Osteoblast (primary cell): ENCODE results near the gene OR4K13. TPM values are rescaled to one million over a fixed set of nuclear protein-coding genes. Genes with fewer than 3 reads are reported as not detected.

Experiments used
- DNase-seq: peaks from one replicate; pipeline ENCODE4 v3.0.0; 2011; ENCODE audit warnings: low spot score, mixed read lengths; ENCODE audit not compliant: insufficient read length; ENCODE audit errors: missing footprints
- H2AFZ ChIP-seq: 2 replicates; pipeline ENCODE4 v1.6.0; 2011; ENCODE audit warnings: mild to moderate bottlenecking, low read length
- H3K27ac ChIP-seq: 2 replicates; pipeline ENCODE4 v1.5.1; 2011; ENCODE audit warnings: mild to moderate bottlenecking, low read depth, low read length, moderate library complexity
- H3K27me3 ChIP-seq: 2 replicates; pipeline ENCODE4 v1.6.0; 2012; ENCODE audit warnings: mild to moderate bottlenecking, control low read depth, inconsistent platforms, low read length, moderate library complexity; ENCODE audit not compliant: insufficient read depth
- H3K36me3 ChIP-seq: 2 replicates; pipeline ENCODE4 v1.5.1; 2011; ENCODE audit warnings: mild to moderate bottlenecking, low read length, control low read depth, moderate library complexity; ENCODE audit not compliant: insufficient read depth
- H3K4me1 ChIP-seq: 2 replicates; pipeline ENCODE4 v1.5.1; 2011; ENCODE audit warnings: mild to moderate bottlenecking, low read length, control low read depth, moderate library complexity; ENCODE audit not compliant: insufficient read depth
- H3K4me2 ChIP-seq: 2 replicates; pipeline ENCODE4 v1.6.0; 2011; ENCODE audit warnings: mild to moderate bottlenecking, low read length; ENCODE audit not compliant: insufficient read depth
- H3K4me3 ChIP-seq: fragments of 200-600 bp; sonication (generic); 3 replicates; pipeline ENCODE4 v1.5.1; 2012; ENCODE audit warnings: mild to moderate bottlenecking, low read length, inconsistent platforms; ENCODE audit not compliant: insufficient read depth
- H3K79me2 ChIP-seq: 2 replicates; pipeline ENCODE4 v1.6.0; 2012; ENCODE audit warnings: mild to moderate bottlenecking, low read length, control low read depth, inconsistent platforms; ENCODE audit not compliant: insufficient read depth
- H3K9me3 ChIP-seq: 2 replicates; pipeline ENCODE4 v1.5.1; 2011; ENCODE audit warnings: low read depth, low read length, control low read depth
- H4K20me1 ChIP-seq: 2 replicates; pipeline ENCODE4 v1.6.0; 2012; ENCODE audit warnings: mild to moderate bottlenecking, low read length, control low read depth; ENCODE audit not compliant: insufficient read depth
- total RNA-seq: library from RNA; depleted of rRNA; stranded (reverse); fragments of >200 nt; gene quantifications from 2 replicates; pipeline ENCODE4 v1.2.3, GENCODE V29; 2012
- TF ChIP-seq, protein P1 (sequence below): IDR thresholded peaks from 2 replicates; pipeline ENCODE4 v1.5.1; 2011; ENCODE audit warnings: mild to moderate bottlenecking, low read depth, low read length, moderate library complexity; ENCODE audit errors: extremely low read depth

The OR4K13 gene
- total RNA-seq, 1 donor, result not detected

GRCh38 chr14:20035449-20035848 is 389 bp downstream of the OR4K13 start:
- H4K20me1 ChIP-seq, result no peaks in the 10 kb centered on the region
- no peak for DNase-seq
- no peak overlapping the region for H3K4me2 ChIP-seq
- no peaks in the 10 kb centered on the region for H3K27me3 ChIP-seq
- no peak overlapping the region for H3K27ac ChIP-seq
- TF ChIP-seq, protein P1, sequence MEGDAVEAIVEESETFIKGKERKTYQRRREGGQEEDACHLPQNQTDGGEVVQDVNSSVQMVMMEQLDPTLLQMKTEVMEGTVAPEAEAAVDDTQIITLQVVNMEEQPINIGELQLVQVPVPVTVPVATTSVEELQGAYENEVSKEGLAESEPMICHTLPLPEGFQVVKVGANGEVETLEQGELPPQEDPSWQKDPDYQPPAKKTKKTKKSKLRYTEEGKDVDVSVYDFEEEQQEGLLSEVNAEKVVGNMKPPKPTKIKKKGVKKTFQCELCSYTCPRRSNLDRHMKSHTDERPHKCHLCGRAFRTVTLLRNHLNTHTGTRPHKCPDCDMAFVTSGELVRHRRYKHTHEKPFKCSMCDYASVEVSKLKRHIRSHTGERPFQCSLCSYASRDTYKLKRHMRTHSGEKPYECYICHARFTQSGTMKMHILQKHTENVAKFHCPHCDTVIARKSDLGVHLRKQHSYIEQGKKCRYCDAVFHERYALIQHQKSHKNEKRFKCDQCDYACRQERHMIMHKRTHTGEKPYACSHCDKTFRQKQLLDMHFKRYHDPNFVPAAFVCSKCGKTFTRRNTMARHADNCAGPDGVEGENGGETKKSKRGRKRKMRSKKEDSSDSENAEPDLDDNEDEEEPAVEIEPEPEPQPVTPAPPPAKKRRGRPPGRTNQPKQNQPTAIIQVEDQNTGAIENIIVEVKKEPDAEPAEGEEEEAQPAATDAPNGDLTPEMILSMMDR, result no peak
- H3K4me1 ChIP-seq, result no peaks in the 10 kb centered on the region
- no peak overlapping the region for H2AFZ ChIP-seq
- no peak overlapping the region for H3K4me3 ChIP-seq
- H3K79me2 ChIP-seq, result no peaks in the 10 kb centered on the region
- H3K36me3 ChIP-seq, result no peaks in the 10 kb centered on the region
- peaks cover 2% of the 10 kb centered on the region for H3K9me3 ChIP-seq

DNA sequence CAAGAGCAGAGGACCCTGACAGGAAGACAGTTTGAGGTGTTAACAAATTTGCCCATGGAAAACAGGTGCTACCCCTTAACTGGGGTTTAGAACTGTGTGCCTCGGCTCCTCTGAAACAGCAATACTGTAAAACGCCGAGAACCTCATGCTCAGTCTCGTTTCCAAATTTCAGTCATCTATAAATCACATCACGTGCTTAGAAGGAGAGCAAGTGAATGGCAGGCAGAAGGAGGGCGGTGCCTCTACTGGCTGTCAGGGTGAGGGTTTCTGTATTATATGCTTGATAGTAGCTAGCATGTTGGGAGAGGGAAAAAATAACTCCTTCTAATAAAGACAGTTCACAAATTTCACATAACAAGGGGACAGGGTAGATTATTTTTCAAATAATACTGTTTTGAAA is 4.8 kb downstream of the OR4K13 start:
- Histone ChIP-seq H3K4me2 (no peak overlapping the region), H2AFZ (no peak overlapping the region), H3K27ac (no peak overlapping the region), H3K79me2 (no peaks in the 10 kb centered on the region), H4K20me1 (no peaks in the 10 kb centered on the region), H3K4me1 (no peaks in the 10 kb centered on the region), H3K36me3 (no peaks in the 10 kb centered on the region), H3K4me3 (no peak overlapping the region), H3K9me3 (peaks cover 2% of the 10 kb centered on the region), H3K27me3 (no peaks in the 10 kb centered on the region)
- TF ChIP-seq, protein P1, result no peak
- no peak for DNase-seq

GRCh38 chr14:20019257-20019865 is 16.5 kb downstream of the OR4K13 start, which contains the start of gene OR4K14:
TSS of gene OR4K14 (minus strand) at chr14:20019307. CDS start at chr14:20015193, 4,114 bp downstream.
- Histone ChIP-seq H3K4me2 (no peak within 1 kb of the TSS), H3K4me3 (no peak within 1 kb of the TSS)
- no peak for DNase-seq

DNA sequence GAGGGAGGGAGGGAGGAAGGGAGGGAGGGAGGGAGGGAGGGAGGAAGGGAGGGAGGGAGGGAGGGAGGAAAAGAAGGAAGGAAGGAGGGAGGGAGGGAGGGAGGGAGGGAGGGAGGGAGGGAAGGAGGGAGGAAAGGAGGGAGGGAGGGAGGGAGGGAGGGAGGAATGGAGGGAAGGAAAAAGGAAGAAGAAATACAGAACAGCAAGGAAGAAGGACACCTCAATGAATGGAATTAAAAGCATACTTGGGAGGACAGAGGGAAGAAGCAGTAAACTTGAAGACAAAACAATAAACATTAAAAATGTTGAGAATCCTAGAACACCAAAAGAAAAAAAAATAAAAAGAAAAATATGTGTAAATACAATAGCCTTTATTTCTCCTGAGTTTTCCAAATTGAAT is 27.7 kb downstream of the OR4K13 start:
- Histone ChIP-seq H4K20me1 (no peaks in the 10 kb centered on the region), H3K9me3 (peaks cover 6% of the 10 kb centered on the region), H3K4me3 (no peak overlapping the region), H2AFZ (no peak overlapping the region), H3K36me3 (no peaks in the 10 kb centered on the region), H3K4me2 (no peak overlapping the region), H3K27ac (no peak overlapping the region), H3K27me3 (no peaks in the 10 kb centered on the region), H3K79me2 (no peaks in the 10 kb centered on the region), H3K4me1 (no peaks in the 10 kb centered on the region)
- no peak for DNase-seq
- TF ChIP-seq, protein P1, result no peak

More at GRCh38 chr14:20019257-20019865, 16.5 kb downstream of the OR4K13 start, which contains the start of gene OR4K14:
- no peak within 1 kb of the TSS for H3K27ac ChIP-seq
- no peak within 1 kb of the TSS for H2AFZ ChIP-seq
- H3K36me3 ChIP-seq, result no peaks in the 10 kb centered on the region
- no peaks in the 10 kb centered on the region for H4K20me1 ChIP-seq
- H3K9me3 ChIP-seq, result peaks cover under 1% of the 10 kb centered on the region
- H3K79me2 ChIP-seq, result no peaks in the 10 kb centered on the region
- H3K27me3 ChIP-seq, result no peaks in the 10 kb centered on the region
- TF ChIP-seq, protein P1, result no peak
- no peaks in the 10 kb centered on the region for H3K4me1 ChIP-seq
